Astrocyte (in vitro differentiated cells and primary cell): ENCODE measurements around the gene LIPC.

ENCODE experiments used
- CTCF ChIP-seq: IDR thresholded peaks from 2 replicates; pipeline ENCODE4 v1.5.1; 2011; ENCODE audit warnings: low read depth, mild to moderate bottlenecking, inconsistent platforms, low read length, moderate library complexity; ENCODE audit not compliant: insufficient read depth
- EZH2 ChIP-seq: IDR thresholded peaks from 2 replicates; pipeline ENCODE4 v1.6.1; 2012; ENCODE audit warnings: mild to moderate bottlenecking, low read length, inconsistent platforms; ENCODE audit not compliant: insufficient read depth

GRCh38 chr15:58460872-58461271, 29.1 kb downstream of the LIPC start:
- no peak for TF ChIP-seq CTCF
- TF ChIP-seq EZH2: no peak
